ENCODE measurements around the gene DNAH14. TPM values are rescaled to one million over a fixed set of nuclear protein-coding genes. Genes with fewer than 3 reads are reported as not detected.
A peak's percentile ranks its signal among the peaks of the same experiment; 100 is the strongest.

DNAH14 gene
- total RNA-seq, 3 donors from 2014 or later = 6.1 to 38.6 (median 23.9) TPM

DNA sequence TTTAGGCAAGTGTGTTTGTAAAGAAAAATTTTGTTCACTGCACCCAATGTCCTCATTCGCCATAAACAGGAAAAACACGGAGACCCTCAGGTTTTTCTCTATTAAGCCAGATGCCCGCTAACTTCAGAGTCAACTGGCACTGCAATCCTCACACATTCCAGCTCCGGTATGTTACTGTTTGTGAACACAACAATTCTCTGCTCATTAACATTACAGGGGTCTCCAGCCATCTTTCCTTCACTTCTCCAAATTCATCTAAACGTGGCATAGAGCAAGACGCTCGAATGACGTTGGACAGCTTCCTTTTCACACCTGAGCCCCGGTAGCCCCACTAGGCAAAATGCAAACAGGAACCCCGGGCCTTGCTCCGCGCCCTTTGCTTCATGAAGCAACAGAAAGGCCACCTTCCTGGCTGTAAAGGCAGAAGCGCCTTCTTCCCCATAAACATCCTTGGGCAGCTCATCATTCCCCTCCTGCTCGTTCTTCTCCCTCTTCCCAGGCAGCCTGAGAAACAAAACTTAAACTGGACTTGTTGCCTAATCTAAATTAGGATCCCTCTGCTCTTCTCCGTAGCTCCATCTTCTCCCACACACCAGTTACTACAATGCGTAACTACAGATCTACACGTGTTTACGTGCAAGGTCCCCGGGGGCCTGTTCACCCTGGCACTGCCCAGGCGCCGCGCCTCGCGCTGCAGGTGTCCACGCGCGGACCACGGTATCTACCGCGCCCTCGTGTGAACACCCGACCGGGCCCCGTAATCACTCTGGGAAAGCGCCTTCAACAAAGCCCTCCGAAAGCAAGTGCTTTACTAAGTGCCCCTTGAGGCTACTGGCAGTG is 497.1 kb downstream of the DNAH14 start:
- Histone ChIP-seq H3K27ac (peak overlapping the region; percentile 85 to 92), H3K36me3 (no peaks in the 10 kb centered on the region), H3K27me3 (no peaks in the 10 kb centered on the region), H3K4me1 (peaks cover 4 to 5% of the 10 kb centered on the region in 2 donors), H3K4me3 (peak overlapping the region; percentile 92 to 96 (median 92)), H3K9me3 (no peaks in the 10 kb centered on the region)
- intact Hi-C loops (cut with DNase I; ENCODE audit: low total_unique reads) = no loop called here
- TF ChIP-seq POLR2AphosphoS5 (IDR thresholded peaks at IDR 0.05) (no peak), POLR2A (IDR thresholded peaks at IDR 0.05) (no peak)
- TF ChIP-seq, protein P1, sequence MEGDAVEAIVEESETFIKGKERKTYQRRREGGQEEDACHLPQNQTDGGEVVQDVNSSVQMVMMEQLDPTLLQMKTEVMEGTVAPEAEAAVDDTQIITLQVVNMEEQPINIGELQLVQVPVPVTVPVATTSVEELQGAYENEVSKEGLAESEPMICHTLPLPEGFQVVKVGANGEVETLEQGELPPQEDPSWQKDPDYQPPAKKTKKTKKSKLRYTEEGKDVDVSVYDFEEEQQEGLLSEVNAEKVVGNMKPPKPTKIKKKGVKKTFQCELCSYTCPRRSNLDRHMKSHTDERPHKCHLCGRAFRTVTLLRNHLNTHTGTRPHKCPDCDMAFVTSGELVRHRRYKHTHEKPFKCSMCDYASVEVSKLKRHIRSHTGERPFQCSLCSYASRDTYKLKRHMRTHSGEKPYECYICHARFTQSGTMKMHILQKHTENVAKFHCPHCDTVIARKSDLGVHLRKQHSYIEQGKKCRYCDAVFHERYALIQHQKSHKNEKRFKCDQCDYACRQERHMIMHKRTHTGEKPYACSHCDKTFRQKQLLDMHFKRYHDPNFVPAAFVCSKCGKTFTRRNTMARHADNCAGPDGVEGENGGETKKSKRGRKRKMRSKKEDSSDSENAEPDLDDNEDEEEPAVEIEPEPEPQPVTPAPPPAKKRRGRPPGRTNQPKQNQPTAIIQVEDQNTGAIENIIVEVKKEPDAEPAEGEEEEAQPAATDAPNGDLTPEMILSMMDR (IDR thresholded peaks at IDR 0.05) = no peak
- no peak for DNase-seq (ENCODE audit: low spot score in 2 of 2)

- no peaks in the 10 kb centered on the region for H3K36me3 ChIP-seq
- no peak for DNase-seq (ENCODE audit: low spot score in 2 of 2)
- H3K27ac ChIP-seq = peak within 1 kb of the TSS; percentile 85 to 92
- TF ChIP-seq POLR2A (IDR thresholded peaks at IDR 0.05) (no peak), POLR2AphosphoS5 (IDR thresholded peaks at IDR 0.05) (no peak)
- TF ChIP-seq, protein P1 (IDR thresholded peaks at IDR 0.05) = no peak
- H3K9me3 ChIP-seq = no peaks in the 10 kb centered on the region
- peak within 1 kb of the TSS; percentile 92 to 96 (median 92) for H3K4me3 ChIP-seq
- no peaks in the 10 kb centered on the region for H3K27me3 ChIP-seq
- intact Hi-C loops (cut with DNase I; ENCODE audit: low total_unique reads) = no loop called here
- H3K4me1 ChIP-seq = peaks cover 4 to 5% of the 10 kb centered on the region in 2 donors
These were observed 498.0 kb downstream of the DNAH14 start, which contains the start of gene LBR for GRCh38 chr1:225427235-225428067. Gene LBR, minus strand, starts transcription at chr1:225428038. Its CDS starts 3,963 bp downstream, at chr1:225424075.

GRCh38 chr1:225428068-225428880 is 498.8 kb downstream of the DNAH14 start:
- Histone ChIP-seq H3K9me3 (no peaks in the 10 kb centered on the region), H3K27me3 (no peaks in the 10 kb centered on the region), H3K27ac (peak overlapping the region; percentile 85 to 92), H3K36me3 (no peaks in the 10 kb centered on the region), H3K4me1 (peaks cover 4 to 5% of the 10 kb centered on the region in 2 donors), H3K4me3 (peak overlapping the region; percentile 92 to 96 (median 92))
- intact Hi-C loops (cut with DNase I; ENCODE audit: low total_unique reads) = no loop called here
- DNase-seq (ENCODE audit: low spot score in 2 of 2) = peak; percentile 82 to 84
- peak; percentile 33 for TF ChIP-seq POLR2A (IDR thresholded peaks at IDR 0.05)
- peak; percentile 47 to 58 (median 48) for TF ChIP-seq POLR2AphosphoS5 (IDR thresholded peaks at IDR 0.05)
- TF ChIP-seq, protein P1 (IDR thresholded peaks at IDR 0.05) = no peak

DNA sequence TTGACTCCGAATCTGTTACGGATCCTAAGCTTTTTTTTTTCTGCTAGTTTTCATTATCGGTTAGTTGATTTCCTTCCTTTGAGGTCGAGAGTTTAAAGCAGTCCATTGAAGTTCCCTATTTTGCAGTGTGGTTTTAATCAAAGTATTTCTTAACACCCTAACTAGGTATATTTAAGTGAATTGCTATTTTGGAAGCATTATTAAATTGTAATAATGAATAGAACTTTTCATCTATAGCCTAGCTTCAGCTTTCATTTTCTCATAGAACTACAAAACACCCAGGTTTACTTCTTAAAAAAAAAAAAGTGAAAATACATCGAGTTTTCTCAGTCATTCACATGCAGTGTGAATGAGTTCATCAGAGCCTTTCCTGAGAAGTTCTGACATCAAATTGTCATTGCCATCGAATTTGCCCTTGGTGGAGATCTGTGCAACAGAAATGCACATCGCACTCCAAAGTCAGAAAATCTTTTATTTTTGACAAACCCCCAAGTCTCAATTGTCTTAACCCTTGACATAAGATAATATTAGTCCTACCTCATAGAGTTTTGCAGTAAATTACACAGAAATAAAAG is 499.5 kb downstream of the DNAH14 start:
- H3K27me3 ChIP-seq = no peaks in the 10 kb centered on the region
- H3K9me3 ChIP-seq = no peaks in the 10 kb centered on the region
- peak overlapping the region; percentile 92 to 96 (median 92) for H3K4me3 ChIP-seq
- peak overlapping the region in 1 of 2 donors; percentile 92 for H3K27ac ChIP-seq
- H3K36me3 ChIP-seq = no peaks in the 10 kb centered on the region
- intact Hi-C loops (cut with DNase I; ENCODE audit: low total_unique reads) = no loop called here
- no peak for DNase-seq (ENCODE audit: low spot score in 2 of 2)
- TF ChIP-seq, protein P1 (IDR thresholded peaks at IDR 0.05) = no peak
- TF ChIP-seq POLR2AphosphoS5 (IDR thresholded peaks at IDR 0.05) (no peak), POLR2A (IDR thresholded peaks at IDR 0.05) (no peak)
- peaks cover 4 to 5% of the 10 kb centered on the region in 2 donors for H3K4me1 ChIP-seq

All from breast epithelium (tissue), 4 donors.